ENCODE measurements around the gene TMEM129. TPM values are rescaled to one million over a fixed set of nuclear protein-coding genes. Genes with fewer than 3 reads are reported as not detected.

TMEM129 gene
- total RNA-seq, 1 donor from 2014 or later: 19.8 TPM

- DNase-seq (ENCODE audit: low read depth in 2 of 2): no peak
These were observed 51.9 kb downstream of the TMEM129 start for GRCh38 chr4:1669270-1669669.

DNA sequence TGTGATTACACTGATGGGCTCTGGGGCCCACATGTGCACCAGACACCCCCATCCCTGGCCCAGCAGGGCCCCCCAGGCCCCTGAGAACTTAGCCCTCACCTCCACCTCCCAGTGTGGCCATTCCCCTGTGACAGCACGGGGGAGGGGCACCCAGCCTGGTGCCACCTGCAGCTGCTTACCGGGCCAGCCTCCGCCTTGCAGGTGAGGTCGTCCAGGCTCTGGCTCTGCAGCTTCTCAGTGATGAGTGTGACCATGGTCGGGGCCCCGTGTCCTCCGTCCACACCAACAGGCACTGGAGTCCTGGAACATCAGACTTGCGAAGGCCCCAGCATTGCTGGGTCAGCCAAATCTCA is 52.7 kb downstream of the TMEM129 start:
- DNase-seq (ENCODE audit: low read depth in 2 of 2): no peak

DNA sequence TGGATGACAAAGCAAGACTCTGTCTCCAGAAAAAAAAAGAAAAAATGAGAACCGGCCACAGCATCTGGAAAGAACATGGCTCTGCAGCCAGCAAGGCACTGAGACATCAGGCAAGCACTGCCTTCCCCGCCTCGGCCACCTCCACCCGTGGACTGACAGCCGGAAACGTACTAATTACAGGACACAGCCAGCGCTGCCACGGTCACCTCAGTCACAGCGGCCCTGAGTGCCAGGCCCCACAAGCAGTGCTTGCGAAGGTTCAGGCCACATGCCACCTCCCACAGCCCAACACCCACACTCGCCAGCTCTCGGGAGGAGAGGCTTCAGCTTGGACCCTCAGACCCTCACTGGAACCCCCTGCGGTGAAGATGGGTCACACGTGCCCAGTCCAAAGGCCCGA is 53.9 kb downstream of the TMEM129 start:
- no peak for DNase-seq (ENCODE audit: low read depth in 2 of 2)

DNA sequence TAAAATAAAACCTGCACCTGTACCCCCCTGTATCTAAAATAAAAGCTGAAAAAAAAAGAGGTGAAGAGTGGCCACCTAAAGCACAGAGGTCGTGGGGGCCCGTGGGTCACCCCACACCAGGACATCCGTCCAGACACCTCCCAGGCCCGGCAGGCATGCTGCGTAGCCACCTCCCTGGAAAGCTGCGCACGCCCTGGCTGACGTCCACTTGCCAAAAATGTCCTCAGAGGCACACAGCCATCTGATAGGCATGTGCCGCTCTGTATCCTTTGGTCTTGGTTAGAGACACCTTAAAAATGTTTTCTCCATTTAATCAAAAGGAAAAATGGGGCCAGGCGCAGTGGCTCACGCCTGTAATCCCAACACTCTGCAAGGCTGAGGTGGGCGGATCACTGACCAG is 54.7 kb downstream of the TMEM129 start:
- DNase-seq (ENCODE audit: low read depth in 2 of 2): no peak

Other genes with a start within 250 kb of the TMEM129 start
- gene FAM53A, start 37.0 kb downstream of the TMEM129 start, total RNA-seq: 0.26 and 1.4 TPM in 2 replicates
- 49.3 and 56.8 TPM in 2 replicates for gene SLBP, start 9.0 kb downstream of the TMEM129 start, total RNA-seq
- 9.6 and 13.9 TPM in 2 replicates for gene TACC3, start 198 bp upstream of the TMEM129 start, total RNA-seq
- 0.64 and 2.4 TPM in 2 replicates for gene FGFR3, start 72.0 kb upstream of the TMEM129 start, total RNA-seq
- 68.3 and 76.4 TPM in 2 replicates for gene LETM1, start 134.8 kb upstream of the TMEM129 start, total RNA-seq
- 33.9 and 39.8 TPM in 2 replicates for gene NSD2, start 150.1 kb upstream of the TMEM129 start, total RNA-seq